ENCODE data around the gene ITPA.

Gene ITPA

DNA sequence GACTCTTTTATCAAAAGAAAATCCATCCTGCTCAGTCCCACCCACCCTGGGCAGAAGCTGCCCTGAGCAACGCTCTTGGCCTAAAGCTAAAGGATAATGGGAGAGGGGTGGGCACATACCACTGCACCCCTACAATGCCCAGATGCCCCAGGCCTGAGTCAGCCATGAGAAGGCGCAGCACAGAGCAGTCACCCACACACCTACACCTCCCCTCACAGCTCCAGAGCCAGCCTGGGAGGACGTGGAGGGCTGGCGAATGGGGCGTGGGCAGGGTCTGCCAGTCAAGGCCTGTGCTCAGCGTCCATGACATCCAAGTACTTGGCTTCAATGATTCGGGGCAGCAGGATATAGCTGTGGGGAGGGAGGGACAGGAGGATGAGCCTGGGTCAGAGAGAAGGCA, 18.2 kb downstream of the ITPA start:
- H3K4me3 ChIP-seq (ENCODE audit: low read depth, low read length), result no peak overlapping the region
- TF ChIP-seq, protein P1, sequence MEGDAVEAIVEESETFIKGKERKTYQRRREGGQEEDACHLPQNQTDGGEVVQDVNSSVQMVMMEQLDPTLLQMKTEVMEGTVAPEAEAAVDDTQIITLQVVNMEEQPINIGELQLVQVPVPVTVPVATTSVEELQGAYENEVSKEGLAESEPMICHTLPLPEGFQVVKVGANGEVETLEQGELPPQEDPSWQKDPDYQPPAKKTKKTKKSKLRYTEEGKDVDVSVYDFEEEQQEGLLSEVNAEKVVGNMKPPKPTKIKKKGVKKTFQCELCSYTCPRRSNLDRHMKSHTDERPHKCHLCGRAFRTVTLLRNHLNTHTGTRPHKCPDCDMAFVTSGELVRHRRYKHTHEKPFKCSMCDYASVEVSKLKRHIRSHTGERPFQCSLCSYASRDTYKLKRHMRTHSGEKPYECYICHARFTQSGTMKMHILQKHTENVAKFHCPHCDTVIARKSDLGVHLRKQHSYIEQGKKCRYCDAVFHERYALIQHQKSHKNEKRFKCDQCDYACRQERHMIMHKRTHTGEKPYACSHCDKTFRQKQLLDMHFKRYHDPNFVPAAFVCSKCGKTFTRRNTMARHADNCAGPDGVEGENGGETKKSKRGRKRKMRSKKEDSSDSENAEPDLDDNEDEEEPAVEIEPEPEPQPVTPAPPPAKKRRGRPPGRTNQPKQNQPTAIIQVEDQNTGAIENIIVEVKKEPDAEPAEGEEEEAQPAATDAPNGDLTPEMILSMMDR (IDR thresholded peaks at IDR 0.05; ENCODE audit: borderline replicate concordance, insufficient read depth, low read depth, low read length), result no peak

DNA sequence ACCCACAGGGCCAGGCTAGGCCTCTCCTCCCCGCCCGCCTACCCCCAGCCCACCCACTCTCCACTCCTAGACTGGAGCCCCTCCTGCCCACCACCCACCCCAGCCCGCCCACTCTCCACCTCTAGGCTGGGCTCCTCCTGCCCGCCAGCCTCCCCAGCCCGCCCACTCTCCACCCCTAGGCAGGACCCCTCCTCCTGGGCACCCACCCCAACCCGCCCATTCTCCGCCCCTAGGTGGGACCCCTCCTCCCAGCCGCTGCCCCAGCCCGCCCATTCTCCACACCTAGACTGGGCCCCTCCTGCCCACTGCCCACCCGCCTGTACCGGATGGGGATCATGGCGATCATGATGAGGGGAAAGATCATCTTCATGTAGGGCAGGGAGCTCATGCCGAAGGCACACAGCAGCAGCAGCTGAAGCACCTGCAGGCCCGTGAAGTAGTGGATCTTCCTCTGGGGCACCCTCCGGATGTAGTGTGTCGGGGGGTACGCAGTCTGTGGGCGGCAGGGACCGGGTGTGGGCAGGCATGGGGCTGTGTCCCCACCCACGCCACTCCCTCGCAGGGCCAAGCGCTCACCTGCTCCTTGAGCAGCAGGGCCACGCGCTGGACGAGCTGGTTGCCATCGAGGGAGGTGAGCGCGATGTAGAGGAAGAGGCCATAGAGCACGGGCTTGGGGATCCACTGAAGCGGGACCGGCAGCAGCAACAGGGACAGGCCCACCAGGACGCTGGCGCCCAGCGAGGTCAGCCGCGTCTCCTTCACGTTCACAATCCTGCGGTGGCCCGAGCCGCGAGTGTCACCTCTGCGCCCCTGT, 18.8 kb downstream of the ITPA start:
- no peak overlapping the region for H3K4me3 ChIP-seq (ENCODE audit: low read depth, low read length)
- TF ChIP-seq, protein P1 (IDR thresholded peaks at IDR 0.05; ENCODE audit: borderline replicate concordance, insufficient read depth, low read depth, low read length), result no peak

DNA sequence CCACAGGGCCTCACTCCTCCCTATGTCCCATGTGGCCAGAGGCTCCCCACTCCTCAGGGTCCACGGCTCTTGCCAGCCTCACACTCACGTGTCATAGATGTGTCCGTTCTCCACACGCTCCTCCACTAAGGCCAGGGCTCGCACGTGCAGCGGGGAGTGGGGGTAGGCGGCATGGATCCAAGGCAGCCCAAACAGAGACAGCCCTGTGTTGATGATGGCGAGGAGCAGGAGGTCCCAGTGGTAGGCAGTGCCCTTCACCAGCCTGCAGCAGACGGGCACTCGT, 19.4 kb downstream of the ITPA start:
- TF ChIP-seq, protein P1 (IDR thresholded peaks at IDR 0.05; ENCODE audit: borderline replicate concordance, insufficient read depth, low read depth, low read length), result no peak
- no peak overlapping the region for H3K4me3 ChIP-seq (ENCODE audit: low read depth, low read length)

DNA sequence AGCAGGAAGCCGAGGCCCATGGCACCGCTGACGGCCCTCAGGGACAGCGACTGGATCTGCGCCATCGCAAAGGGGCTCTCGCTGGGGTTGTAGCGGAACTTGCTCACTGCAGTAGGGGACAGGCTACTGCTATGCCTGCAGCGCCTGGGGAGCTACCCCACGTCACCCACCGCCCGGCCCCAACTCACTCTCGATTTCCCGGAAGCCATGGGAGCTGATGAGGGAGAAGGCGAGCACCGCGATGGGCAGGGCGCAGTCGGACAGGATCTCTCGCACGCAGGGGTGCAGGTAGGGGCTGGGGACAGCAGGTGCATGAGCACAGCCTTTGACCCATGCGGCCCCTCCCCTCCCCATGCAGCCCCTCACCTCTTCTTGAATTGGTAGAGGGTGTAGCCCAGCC, 19.9 kb downstream of the ITPA start:
- H3K4me3 ChIP-seq (ENCODE audit: low read depth, low read length), result no peak overlapping the region
- TF ChIP-seq, protein P1 (IDR thresholded peaks at IDR 0.05; ENCODE audit: borderline replicate concordance, insufficient read depth, low read depth, low read length), result no peak

DNA sequence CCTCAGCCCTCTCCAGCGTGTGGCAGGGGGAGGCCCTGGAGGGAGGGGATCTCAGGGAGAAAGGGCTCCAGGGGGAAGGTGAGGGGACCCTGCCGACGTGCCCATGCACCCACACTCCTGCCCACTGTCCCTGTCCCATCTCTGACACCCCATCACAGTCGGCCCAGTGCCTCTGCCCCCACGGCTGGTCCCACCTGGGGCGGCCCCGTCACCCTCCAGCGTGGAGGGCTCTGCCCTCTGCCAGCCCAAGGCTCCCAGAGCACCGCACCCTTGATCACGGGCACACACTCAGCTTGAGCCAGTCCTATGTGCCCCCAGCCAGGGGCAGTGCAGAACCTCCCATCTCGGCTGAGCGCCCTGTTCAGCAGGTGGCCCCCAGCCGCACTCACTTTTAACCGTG, 20.5 kb downstream of the ITPA start:
- TF ChIP-seq, protein P1 (IDR thresholded peaks at IDR 0.05; ENCODE audit: borderline replicate concordance, insufficient read depth, low read depth, low read length), result no peak
- H3K4me3 ChIP-seq (ENCODE audit: low read depth, low read length), result no peak overlapping the region

DNA sequence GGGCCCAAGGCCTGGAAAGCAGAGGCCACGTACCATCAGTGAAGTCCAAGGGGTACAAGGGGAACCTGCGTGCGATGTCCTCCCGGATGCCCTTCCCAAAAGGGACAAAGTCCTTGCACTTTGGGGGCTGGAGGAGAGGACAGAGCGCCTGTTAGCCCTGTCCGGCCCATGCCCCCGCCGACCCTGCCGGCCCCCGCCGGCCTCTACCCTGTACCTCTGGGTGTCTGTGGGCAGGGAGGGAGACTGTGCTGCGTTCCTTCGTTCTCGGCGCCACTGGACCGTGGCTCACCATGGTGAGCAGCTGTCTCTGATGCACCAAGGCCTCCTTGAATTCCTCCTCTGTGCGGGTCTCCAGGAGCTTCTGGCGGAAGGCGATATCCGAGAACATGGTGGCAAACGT, 21.8 kb downstream of the ITPA start:
- TF ChIP-seq, protein P1 (IDR thresholded peaks at IDR 0.05; ENCODE audit: borderline replicate concordance, insufficient read depth, low read depth, low read length), result no peak
- no peak overlapping the region for H3K4me3 ChIP-seq (ENCODE audit: low read depth, low read length)

DNA sequence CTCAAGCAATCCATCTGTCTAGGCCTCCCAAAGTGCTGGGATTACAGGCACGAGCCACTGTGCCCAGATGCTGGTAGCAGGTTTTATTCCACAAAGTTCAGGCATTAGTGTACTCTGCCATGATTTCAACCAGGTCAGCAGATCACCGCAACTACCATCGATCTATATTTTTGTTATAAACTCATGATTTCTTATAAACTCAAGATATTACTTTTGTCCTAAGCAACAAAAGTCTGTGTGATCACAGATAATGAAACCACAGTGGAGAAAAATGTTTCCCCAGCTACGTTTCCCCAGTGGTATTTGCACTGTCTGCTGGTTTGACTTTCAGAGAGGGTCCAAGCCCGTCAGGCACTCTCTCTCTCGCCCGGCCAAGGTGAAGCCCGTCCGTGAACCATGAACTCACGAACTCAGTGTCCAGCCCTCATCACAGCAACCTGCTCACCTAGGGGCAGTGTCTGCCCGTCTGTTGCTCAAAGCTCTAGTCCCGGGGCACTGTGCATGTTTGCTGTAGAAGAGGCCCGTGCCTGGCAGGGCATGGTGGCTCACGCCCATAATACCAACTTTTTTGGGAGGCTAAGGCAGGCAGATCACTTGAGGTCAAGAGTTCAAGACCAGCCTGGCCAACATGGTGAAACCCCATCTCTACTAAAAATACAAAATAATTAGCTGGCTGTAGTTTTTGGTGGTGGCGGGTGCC, 22.7 kb downstream of the ITPA start:
- no peak overlapping the region for H3K4me3 ChIP-seq (ENCODE audit: low read depth, low read length)
- TF ChIP-seq, protein P1 (IDR thresholded peaks at IDR 0.05; ENCODE audit: borderline replicate concordance, insufficient read depth, low read depth, low read length), result no peak
